ENCODE measurements around the gene TARS3.

Gene TARS3

GRCh38 chr15:101676921-101677329 lies 47.3 kb downstream of the TARS3 start:
- Histone ChIP-seq H3K4me3 (ENCODE audit: low read length) (no peak overlapping the region), H3K27ac (ENCODE audit: low read length) (no peak overlapping the region), H3K9me3 (ENCODE audit: control insufficient read depth, insufficient read depth, low read length) (no peaks in the 10 kb centered on the region), H3K27me3 (ENCODE audit: control insufficient read depth, insufficient read depth, low read length) (no peaks in the 10 kb centered on the region), H3K4me1 (ENCODE audit: control insufficient read depth, insufficient read depth, low read length) (no peaks in the 10 kb centered on the region), H3K36me3 (ENCODE audit: control insufficient read depth, insufficient read depth, low read length) (no peaks in the 10 kb centered on the region)
- WGBS (ENCODE audit: insufficient coverage, insufficient read length): no CpG with 5 or more reads among the region's 4 CpGs
- no peak for DNase-seq (ENCODE audit: low read depth, low spot score)

- no peak overlapping the region for H3K27ac ChIP-seq (ENCODE audit: low read length)
These were observed 48.3 kb downstream of the TARS3 start for GRCh38 chr15:101675796-101676582.

GRCh38 chr15:101675015-101675414 lies 49.3 kb downstream of the TARS3 start:
- DNase-seq (ENCODE audit: low read depth, low spot score): no peak
- Histone ChIP-seq H3K9me3 (ENCODE audit: control insufficient read depth, insufficient read depth, low read length) (no peaks in the 10 kb centered on the region), H3K27me3 (ENCODE audit: control insufficient read depth, insufficient read depth, low read length) (no peaks in the 10 kb centered on the region), H3K27ac (ENCODE audit: low read length) (no peak overlapping the region), H3K4me3 (ENCODE audit: low read length) (no peak overlapping the region), H3K4me1 (ENCODE audit: control insufficient read depth, insufficient read depth, low read length) (no peaks in the 10 kb centered on the region), H3K36me3 (ENCODE audit: control insufficient read depth, insufficient read depth, low read length) (no peaks in the 10 kb centered on the region)
- no CpG with 5 or more reads among the region's 5 CpGs for WGBS (ENCODE audit: insufficient coverage, insufficient read length)

More at GRCh38 chr15:101675796-101676582, 48.3 kb downstream of the TARS3 start:
- DNase-seq (ENCODE audit: low read depth, low spot score): no peak
- Histone ChIP-seq H3K9me3 (ENCODE audit: control insufficient read depth, insufficient read depth, low read length) (no peaks in the 10 kb centered on the region), H3K27me3 (ENCODE audit: control insufficient read depth, insufficient read depth, low read length) (no peaks in the 10 kb centered on the region), H3K36me3 (ENCODE audit: control insufficient read depth, insufficient read depth, low read length) (no peaks in the 10 kb centered on the region), H3K4me3 (ENCODE audit: low read length) (no peak overlapping the region), H3K4me1 (ENCODE audit: control insufficient read depth, insufficient read depth, low read length) (no peaks in the 10 kb centered on the region)
- WGBS (ENCODE audit: insufficient coverage, insufficient read length): no CpG with 5 or more reads among the region's 16 CpGs

GRCh38 chr15:101672298-101672697 lies 52.0 kb downstream of the TARS3 start:
- H3K27ac ChIP-seq (ENCODE audit: low read length): no peak overlapping the region
- no peaks in the 10 kb centered on the region for H3K9me3 ChIP-seq (ENCODE audit: control insufficient read depth, insufficient read depth, low read length)
- H3K4me1 ChIP-seq (ENCODE audit: control insufficient read depth, insufficient read depth, low read length): no peaks in the 10 kb centered on the region
- no peaks in the 10 kb centered on the region for H3K36me3 ChIP-seq (ENCODE audit: control insufficient read depth, insufficient read depth, low read length)
- no peaks in the 10 kb centered on the region for H3K27me3 ChIP-seq (ENCODE audit: control insufficient read depth, insufficient read depth, low read length)
- no peak overlapping the region for H3K4me3 ChIP-seq (ENCODE audit: low read length)
- no peak for DNase-seq (ENCODE audit: low read depth, low spot score)
- no CpG with 5 or more reads among the region's 9 CpGs for WGBS (ENCODE audit: insufficient coverage, insufficient read length)

- H3K9me3 ChIP-seq (ENCODE audit: control insufficient read depth, insufficient read depth, low read length): no peaks in the 10 kb centered on the region
- DNase-seq (ENCODE audit: low read depth, low spot score): no peak
- no peak overlapping the region for H3K27ac ChIP-seq (ENCODE audit: low read length)
- no peak overlapping the region for H3K4me3 ChIP-seq (ENCODE audit: low read length)
- H3K27me3 ChIP-seq (ENCODE audit: control insufficient read depth, insufficient read depth, low read length): no peaks in the 10 kb centered on the region
- no peaks in the 10 kb centered on the region for H3K4me1 ChIP-seq (ENCODE audit: control insufficient read depth, insufficient read depth, low read length)
- H3K36me3 ChIP-seq (ENCODE audit: control insufficient read depth, insufficient read depth, low read length): no peaks in the 10 kb centered on the region
- WGBS (ENCODE audit: insufficient coverage, insufficient read length): no CpG with 5 or more reads among the region's 3 CpGs
These were observed 54.5 kb downstream of the TARS3 start for GRCh38 chr15:101669744-101670143.

GRCh38 chr15:101667881-101668280 lies 56.4 kb downstream of the TARS3 start:
- Histone ChIP-seq H3K9me3 (ENCODE audit: control insufficient read depth, insufficient read depth, low read length) (no peaks in the 10 kb centered on the region), H3K27me3 (ENCODE audit: control insufficient read depth, insufficient read depth, low read length) (no peaks in the 10 kb centered on the region), H3K27ac (ENCODE audit: low read length) (no peak overlapping the region), H3K4me1 (ENCODE audit: control insufficient read depth, insufficient read depth, low read length) (no peaks in the 10 kb centered on the region), H3K36me3 (ENCODE audit: control insufficient read depth, insufficient read depth, low read length) (no peaks in the 10 kb centered on the region), H3K4me3 (ENCODE audit: low read length) (no peak overlapping the region)
- DNase-seq (ENCODE audit: low read depth, low spot score): no peak
- no CpG with 5 or more reads among the region's 1 CpG for WGBS (ENCODE audit: insufficient coverage, insufficient read length)

- no peak for DNase-seq (ENCODE audit: low read depth, low spot score)
- H3K4me1 ChIP-seq (ENCODE audit: control insufficient read depth, insufficient read depth, low read length): peaks cover under 1% of the 10 kb centered on the region; the same call in 1 of the 2 replicates
- H3K9me3 ChIP-seq (ENCODE audit: control insufficient read depth, insufficient read depth, low read length): no peaks in the 10 kb centered on the region
- no peaks in the 10 kb centered on the region for H3K27me3 ChIP-seq (ENCODE audit: control insufficient read depth, insufficient read depth, low read length)
- H3K36me3 ChIP-seq (ENCODE audit: control insufficient read depth, insufficient read depth, low read length): no peaks in the 10 kb centered on the region
- no CpG with 5 or more reads among the region's 9 CpGs for WGBS (ENCODE audit: insufficient coverage, insufficient read length)
- H3K4me3 ChIP-seq (ENCODE audit: low read length): no peak overlapping the region
- H3K27ac ChIP-seq (ENCODE audit: low read length): no peak overlapping the region
These were observed 59.9 kb downstream of the TARS3 start for GRCh38 chr15:101664303-101664913.

- H3K36me3 ChIP-seq (ENCODE audit: control insufficient read depth, insufficient read depth, low read length): no peaks in the 10 kb centered on the region
- no peak overlapping the region for H3K4me3 ChIP-seq (ENCODE audit: low read length)
- H3K9me3 ChIP-seq (ENCODE audit: control insufficient read depth, insufficient read depth, low read length): no peaks in the 10 kb centered on the region
- no peak overlapping the region for H3K27ac ChIP-seq (ENCODE audit: low read length)
- H3K4me1 ChIP-seq (ENCODE audit: control insufficient read depth, insufficient read depth, low read length): peaks cover 2% of the 10 kb centered on the region; the same call in 1 of the 2 replicates
- DNase-seq (ENCODE audit: low read depth, low spot score): no peak
- no CpG with 5 or more reads among the region's 1 CpG for WGBS (ENCODE audit: insufficient coverage, insufficient read length)
- H3K27me3 ChIP-seq (ENCODE audit: control insufficient read depth, insufficient read depth, low read length): no peaks in the 10 kb centered on the region
These were observed 62.1 kb downstream of the TARS3 start for GRCh38 chr15:101662203-101662602.

GRCh38 chr15:101660005-101660404 lies 64.3 kb downstream of the TARS3 start:
- peaks cover 2% of the 10 kb centered on the region; the same call in 1 of the 2 replicates for H3K4me1 ChIP-seq (ENCODE audit: control insufficient read depth, insufficient read depth, low read length)
- H3K4me3 ChIP-seq (ENCODE audit: low read length): no peak overlapping the region
- H3K27ac ChIP-seq (ENCODE audit: low read length): no peak overlapping the region
- no peaks in the 10 kb centered on the region for H3K9me3 ChIP-seq (ENCODE audit: control insufficient read depth, insufficient read depth, low read length)
- WGBS (ENCODE audit: insufficient coverage, insufficient read length): no CpG with 5 or more reads among the region's 2 CpGs
- no peaks in the 10 kb centered on the region for H3K27me3 ChIP-seq (ENCODE audit: control insufficient read depth, insufficient read depth, low read length)
- no peak for DNase-seq (ENCODE audit: low read depth, low spot score)
- no peaks in the 10 kb centered on the region for H3K36me3 ChIP-seq (ENCODE audit: control insufficient read depth, insufficient read depth, low read length)

- DNase-seq (ENCODE audit: low read depth, low spot score): no peak
- Histone ChIP-seq H3K36me3 (ENCODE audit: control insufficient read depth, insufficient read depth, low read length) (no peaks in the 10 kb centered on the region), H3K27ac (ENCODE audit: low read length) (no peak overlapping the region), H3K9me3 (ENCODE audit: control insufficient read depth, insufficient read depth, low read length) (no peaks in the 10 kb centered on the region), H3K4me1 (ENCODE audit: control insufficient read depth, insufficient read depth, low read length) (peaks cover 2% of the 10 kb centered on the region; the same call in 1 of the 2 replicates), H3K4me3 (ENCODE audit: low read length) (no peak overlapping the region), H3K27me3 (ENCODE audit: control insufficient read depth, insufficient read depth, low read length) (no peaks in the 10 kb centered on the region)
- WGBS (ENCODE audit: insufficient coverage, insufficient read length): no CpG with 5 or more reads among the region's 9 CpGs
These were observed 66.1 kb downstream of the TARS3 start for GRCh38 chr15:101657968-101658784.
